Activated CD4-positive, alpha-beta T cell treated with anti-CD3 and anti-CD28 coated beads, Interleukin-2, amount 10 ng/mL, durations not matched to agents 7 days and 5 days (primary cell): ENCODE results near the gene ABCB11. TPM values are rescaled to one million over a fixed set of nuclear protein-coding genes. Genes with fewer than 3 reads are reported as not detected.
A peak's percentile ranks its signal among the peaks of the same experiment; 100 is the strongest.
"Not testable (repeated sequence)": the region's sequence is repeated elsewhere in the genome, so short reads cannot be mapped to it uniquely, and the experiment has no call there.

Experiments used
- CTCF ChIA-PET: fragments of 350-600 bp; sonication (Branson Sonifier 250); formaldehyde crosslinking; loops from one replicate; lab custom pipeline; 2021; ENCODE audit warnings: antibody characterized with exemption; lab: Charles Lee
- POLR2A ChIA-PET: fragments of 350-600 bp; sonication (Branson Sonifier 250); formaldehyde crosslinking; loops from one replicate; lab custom pipeline; 2021; ENCODE audit warnings: antibody characterized with exemption; lab: Charles Lee
- DNase-seq: peaks from one replicate; pipeline ENCODE4 v3.0.0-alpha.2; 2020
- H3K27ac Mint-ChIP-seq: one replicate; pipeline ENCODE4 v1.8.0; 2021; ENCODE audit warnings: mild to moderate bottlenecking, moderate library complexity, mixed read lengths
- H3K27me3 Mint-ChIP-seq: one replicate; pipeline ENCODE4 v1.8.0; 2021; ENCODE audit warnings: mixed read lengths
- H3K36me3 Mint-ChIP-seq: one replicate; pipeline ENCODE4 v1.8.0; 2021; ENCODE audit warnings: low read depth, mixed read lengths
- H3K4me1 Mint-ChIP-seq: one replicate; pipeline ENCODE4 v1.8.0; 2021; ENCODE audit warnings: mixed read lengths
- H3K4me3 Mint-ChIP-seq: one replicate; pipeline ENCODE4 v1.8.0; 2021; ENCODE audit warnings: mild to moderate bottlenecking, moderate library complexity, mixed read lengths
- H3K9me3 Mint-ChIP-seq: one replicate; pipeline ENCODE4 v1.8.0; 2021; ENCODE audit warnings: mixed read lengths
- total RNA-seq, 2 experiments: library from RNA; stranded (reverse); gene quantifications; one replicate each; pipeline ENCODE4 v1.2.3, GENCODE V29; 2021

Gene ABCB11
- total RNA-seq, 2 experiments from 2014 or later: 0.20 TPM; not detected in 1

DNA sequence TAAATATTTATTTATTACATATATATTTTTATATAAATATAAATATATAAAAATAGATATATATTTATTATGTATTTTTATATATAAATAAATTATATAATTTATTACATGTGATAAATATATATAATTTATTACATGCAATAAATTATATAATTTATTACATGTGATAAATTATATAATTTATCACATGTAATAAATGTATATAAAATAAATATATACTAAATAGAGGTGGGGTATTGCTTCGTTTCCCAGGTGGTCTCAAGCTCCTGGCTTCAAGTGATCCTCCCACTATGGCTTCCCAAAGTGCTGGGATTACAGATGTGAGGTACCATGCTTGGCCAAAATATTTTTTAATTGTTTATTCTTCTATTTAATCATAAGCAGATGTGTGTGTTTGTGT is 133.7 kb downstream of the ABCB11 start:
- Mint-ChIP-seq H3K27ac (no peak overlapping the region), H3K27me3 (peaks cover 47% of the 10 kb centered on the region), H3K4me3 (no peak overlapping the region), H3K9me3 (no peaks in the 10 kb centered on the region), H3K4me1 (no peaks in the 10 kb centered on the region), H3K36me3 (no peaks in the 10 kb centered on the region)
- no peak for DNase-seq
- CTCF ChIA-PET: interaction anchor here (1.0 kb wide), 1 partner anchor 12 kb away, joined by 3 read pairs; no protein-coding TSS in a partner anchor
- POLR2A ChIA-PET: no interaction called here

DNA sequence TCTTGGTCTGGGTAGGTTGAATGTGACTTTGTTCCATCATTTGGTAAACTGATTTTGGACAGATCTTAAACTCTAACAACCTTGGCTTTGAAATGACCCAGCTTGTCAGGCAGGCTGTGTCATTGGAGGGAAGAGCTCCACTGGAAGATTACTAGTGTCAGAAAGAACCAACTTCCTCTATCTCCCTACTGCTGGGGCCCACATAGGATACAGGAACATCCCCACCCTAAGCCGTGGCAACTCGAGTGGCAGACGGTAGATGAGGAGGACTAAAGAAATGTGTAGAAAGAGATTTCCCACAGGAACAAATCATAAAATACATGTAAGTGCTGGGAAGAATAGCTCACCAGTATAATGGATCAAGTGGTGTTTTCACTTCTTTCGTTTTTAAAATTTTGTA is 134.3 kb downstream of the ABCB11 start:
- DNase-seq: no peak
- ChIA-PET POLR2A (no interaction called here), CTCF (interaction anchor here (1.0 kb wide), 1 partner anchor 13 kb away, joined by 3 read pairs; no protein-coding TSS in a partner anchor)
- H3K4me3 Mint-ChIP-seq: no peak overlapping the region
- no peaks in the 10 kb centered on the region for H3K9me3 Mint-ChIP-seq
- H3K27ac Mint-ChIP-seq: no peak overlapping the region
- H3K36me3 Mint-ChIP-seq: no peaks in the 10 kb centered on the region
- peaks cover 50% of the 10 kb centered on the region for H3K27me3 Mint-ChIP-seq
- no peaks in the 10 kb centered on the region for H3K4me1 Mint-ChIP-seq

DNA sequence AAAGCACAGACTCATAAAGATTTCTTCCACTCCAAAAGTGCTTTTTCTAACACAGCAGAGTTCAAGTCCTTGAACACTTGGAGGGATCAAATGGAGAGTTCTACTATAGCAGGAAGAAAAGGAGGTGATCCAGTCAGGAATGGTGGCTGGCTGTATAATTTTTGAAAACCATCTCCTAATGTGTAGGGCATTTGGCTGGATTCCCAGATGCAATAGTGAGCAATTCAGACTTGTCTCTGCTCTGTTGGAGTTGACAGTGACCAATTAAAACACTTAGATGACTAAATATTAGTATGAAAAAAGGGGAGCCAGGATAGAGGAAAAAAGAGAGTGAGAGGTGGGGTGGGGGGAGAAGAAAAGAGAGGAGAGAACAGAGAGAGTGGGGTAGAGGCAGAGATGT is 135.4 kb downstream of the ABCB11 start:
- DNase-seq: no peak
- POLR2A ChIA-PET: no interaction called here
- peaks cover 51% of the 10 kb centered on the region for H3K27me3 Mint-ChIP-seq

DNA sequence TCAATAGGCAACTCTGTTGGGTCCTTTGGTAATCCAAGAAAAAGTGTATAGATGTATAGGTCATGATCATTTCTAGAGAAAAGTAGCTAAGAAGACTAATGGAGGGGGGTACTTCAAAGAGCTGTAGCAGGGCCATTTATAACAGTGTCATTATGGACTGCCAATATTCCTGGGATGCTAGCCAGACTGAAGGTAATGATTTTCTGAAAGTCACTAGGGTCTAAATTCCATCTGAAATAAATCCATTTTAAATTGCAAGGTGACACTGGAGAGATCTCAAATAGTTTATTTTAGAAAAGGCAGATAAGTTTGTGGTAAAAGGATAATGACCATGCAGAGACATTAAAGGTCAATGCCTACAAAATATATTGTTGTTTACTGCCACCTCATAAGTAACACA is 136.4 kb downstream of the ABCB11 start:
- Mint-ChIP-seq H3K36me3 (peaks cover 3% of the 10 kb centered on the region), H3K4me1 (peaks cover 9% of the 10 kb centered on the region)

More for the DNA sequence above, 135.4 kb downstream of the ABCB11 start:
- Mint-ChIP-seq H3K36me3 (no peaks in the 10 kb centered on the region), H3K9me3 (no peaks in the 10 kb centered on the region), H3K4me3 (no peak overlapping the region), H3K4me1 (peaks cover 1% of the 10 kb centered on the region), H3K27ac (no peak overlapping the region)
- CTCF ChIA-PET: no interaction called here

DNA sequence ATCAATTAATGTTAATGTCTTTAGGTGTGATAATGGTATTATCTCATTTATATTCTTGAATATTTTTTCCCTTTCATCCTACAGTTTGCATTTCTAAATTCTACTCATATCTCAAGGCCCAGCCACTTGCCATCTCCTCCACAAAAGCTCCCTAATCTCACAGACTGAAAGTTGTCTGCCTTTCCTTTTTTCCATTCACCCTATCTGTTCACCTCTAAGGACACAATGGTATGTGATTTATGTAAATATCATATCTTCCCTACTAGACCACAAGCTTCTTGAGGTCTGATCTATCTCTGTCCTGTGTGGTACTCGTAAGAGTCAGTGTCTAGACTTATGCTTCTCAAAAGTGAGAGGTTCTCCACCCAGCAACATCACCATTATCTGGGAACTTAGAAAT is 137.0 kb downstream of the ABCB11 start:
- Mint-ChIP-seq H3K4me1 (peaks cover 16% of the 10 kb centered on the region), H3K4me3 (no peak overlapping the region), H3K36me3 (peaks cover 6% of the 10 kb centered on the region), H3K27me3 (peaks cover 39% of the 10 kb centered on the region), H3K9me3 (no peaks in the 10 kb centered on the region), H3K27ac (no peak overlapping the region)
- no peak for DNase-seq
- CTCF ChIA-PET: no interaction called here
- POLR2A ChIA-PET: no interaction called here

More for the DNA sequence above, 136.4 kb downstream of the ABCB11 start:
- CTCF ChIA-PET: no interaction called here
- DNase-seq: no peak
- Mint-ChIP-seq H3K9me3 (no peaks in the 10 kb centered on the region), H3K4me3 (no peak overlapping the region), H3K27me3 (peaks cover 43% of the 10 kb centered on the region), H3K27ac (no peak overlapping the region)
- POLR2A ChIA-PET: no interaction called here

DNA sequence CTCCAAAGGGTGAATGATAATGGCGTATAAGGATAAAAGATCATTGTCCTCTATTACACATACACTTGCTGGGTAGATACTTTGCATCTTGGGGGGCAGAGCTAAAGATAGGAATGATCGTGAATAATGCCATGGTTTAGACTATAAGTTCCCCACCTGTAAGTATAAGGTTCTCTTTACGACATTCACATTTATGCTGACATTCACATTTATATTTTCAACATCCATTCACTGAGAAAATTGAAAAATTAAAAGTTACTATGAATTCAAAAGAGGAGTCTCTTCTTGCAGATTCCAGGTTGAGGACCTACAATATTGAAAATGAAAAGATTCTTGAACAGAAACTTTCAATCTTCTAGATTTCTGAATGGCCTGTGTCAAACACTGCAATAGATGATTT is 138.8 kb downstream of the ABCB11 start:
- POLR2A ChIA-PET: no interaction called here
- Mint-ChIP-seq H3K27me3 (peaks cover 38% of the 10 kb centered on the region), H3K9me3 (no peaks in the 10 kb centered on the region), H3K27ac (no peak overlapping the region), H3K4me3 (no peak overlapping the region), H3K36me3 (peaks cover 18% of the 10 kb centered on the region), H3K4me1 (peaks cover 24% of the 10 kb centered on the region)
- DNase-seq: no peak
- CTCF ChIA-PET: interaction anchor here (1.0 kb wide), 1 partner anchor 12 kb away, joined by 3 read pairs; no protein-coding TSS in a partner anchor

DNA sequence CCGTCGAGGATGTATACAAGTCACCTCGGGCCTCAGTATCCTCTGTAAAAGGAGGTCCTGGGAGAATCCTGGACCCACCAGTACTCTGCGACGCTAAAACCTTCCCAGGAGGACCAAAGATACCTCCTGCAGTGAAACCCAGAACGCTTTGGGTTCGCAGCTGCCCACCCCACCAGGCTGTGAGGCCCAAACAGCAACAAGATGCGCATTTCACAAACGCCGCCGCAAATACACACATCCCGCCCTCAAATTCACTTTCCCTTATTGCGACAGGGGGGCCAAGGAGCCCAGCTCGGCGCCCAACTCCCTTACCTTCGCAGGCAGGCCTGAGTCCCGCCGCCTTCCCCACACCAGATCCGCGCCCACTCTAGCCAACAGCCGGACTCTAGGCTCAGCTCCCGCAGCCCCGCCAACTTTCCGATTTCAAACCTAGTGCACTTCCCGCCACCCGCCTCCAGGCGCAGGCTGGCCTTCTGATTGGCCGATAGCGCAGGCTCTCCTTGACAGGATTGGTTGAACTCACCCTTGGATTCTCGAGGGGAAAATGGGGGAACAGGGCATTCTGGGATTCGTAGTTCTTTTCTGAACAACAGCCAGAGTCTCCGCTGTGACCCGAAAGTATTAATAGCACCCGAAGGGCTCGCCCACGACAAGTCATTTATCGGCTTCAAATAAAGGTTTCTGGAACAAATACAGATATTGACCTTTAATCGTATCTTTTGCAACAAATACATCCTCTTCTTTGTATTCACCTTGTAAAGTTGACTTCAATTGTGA is 140.9 kb downstream of the ABCB11 start, which contains the start of gene SPC25:
TSS of gene SPC25 (minus strand) at position 425 of the 777 bp plus-strand sequence. CDS start 911 bp downstream, outside the sequence.
- ChIA-PET CTCF (interaction anchor here (0.7 kb wide), 1 partner anchor 13 kb away, joined by 3 read pairs; no protein-coding TSS in a partner anchor), POLR2A (interaction anchor here (0.6 kb wide), 1 partner anchor 15 kb away, joined by 5 read pairs; no protein-coding TSS in a partner anchor)
- Mint-ChIP-seq H3K4me1 (peaks cover 32% of the 10 kb centered on the region), H3K9me3 (no peaks in the 10 kb centered on the region), H3K27ac (peak within 1 kb of the TSS; percentile 98), H3K4me3 (peak within 1 kb of the TSS; percentile 90), H3K27me3 (peaks cover 28% of the 10 kb centered on the region), H3K36me3 (peaks cover 35% of the 10 kb centered on the region)
- peak; percentile 94 for DNase-seq

DNA sequence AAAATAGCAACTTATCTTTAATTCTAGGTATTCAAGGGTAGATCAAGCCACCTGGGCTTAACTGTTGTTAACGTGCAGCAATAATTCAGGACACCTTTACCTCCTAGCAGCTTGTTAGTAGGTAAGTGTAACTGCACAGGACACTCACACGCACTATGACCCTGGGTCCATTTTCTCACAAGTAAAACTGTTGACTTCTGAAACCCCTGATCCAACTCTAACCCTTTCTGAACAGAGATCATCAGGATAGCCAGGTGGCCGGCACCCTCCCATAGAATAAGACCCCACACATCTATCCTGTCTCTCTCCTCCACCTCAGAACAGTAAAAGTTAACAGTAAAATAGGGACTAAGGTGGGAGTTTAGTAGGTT is 141.5 kb downstream of the ABCB11 start:
- peak overlapping the region; percentile 98 for H3K27ac Mint-ChIP-seq
- H3K36me3 Mint-ChIP-seq: peaks cover 39% of the 10 kb centered on the region
- peak overlapping the region; percentile 90 for H3K4me3 Mint-ChIP-seq
- ChIA-PET POLR2A (interaction anchor here (0.6 kb wide), 1 partner anchor 14 kb away, joined by 5 read pairs; no protein-coding TSS in a partner anchor), CTCF (no interaction called here)
- peak; percentile 8 for DNase-seq
- peaks cover 24% of the 10 kb centered on the region for H3K27me3 Mint-ChIP-seq
- peaks cover 35% of the 10 kb centered on the region for H3K4me1 Mint-ChIP-seq
- no peaks in the 10 kb centered on the region for H3K9me3 Mint-ChIP-seq

DNA sequence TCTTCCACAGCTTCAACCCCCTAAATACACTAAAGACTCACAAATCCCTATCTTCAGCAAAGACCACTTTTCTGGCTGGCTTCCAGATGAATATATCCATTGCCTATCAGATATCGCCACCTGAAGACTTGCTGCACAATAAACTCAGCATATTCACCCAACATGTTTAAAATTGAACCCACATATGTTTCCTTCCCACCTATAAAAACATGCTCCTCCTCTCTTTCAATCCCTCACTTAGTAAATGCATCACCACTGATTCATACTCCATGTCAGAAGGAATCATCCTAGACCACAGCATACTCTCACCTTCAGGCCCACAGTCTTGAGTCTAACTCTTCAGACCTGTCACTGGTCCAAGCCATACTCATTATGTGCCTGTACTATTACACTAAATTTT is 146.1 kb downstream of the ABCB11 start:
- Mint-ChIP-seq H3K36me3 (peaks cover 61% of the 10 kb centered on the region), H3K9me3 (no peaks in the 10 kb centered on the region), H3K27me3 (no peaks in the 10 kb centered on the region), H3K27ac (no peak overlapping the region), H3K4me3 (no peak overlapping the region), H3K4me1 (peaks cover 40% of the 10 kb centered on the region)
- ChIA-PET CTCF (interaction anchor here (1.0 kb wide), 1 partner anchor 112 kb away, joined by 3 read pairs; no protein-coding TSS in a partner anchor), POLR2A (no interaction called here)
- DNase-seq: no peak

DNA sequence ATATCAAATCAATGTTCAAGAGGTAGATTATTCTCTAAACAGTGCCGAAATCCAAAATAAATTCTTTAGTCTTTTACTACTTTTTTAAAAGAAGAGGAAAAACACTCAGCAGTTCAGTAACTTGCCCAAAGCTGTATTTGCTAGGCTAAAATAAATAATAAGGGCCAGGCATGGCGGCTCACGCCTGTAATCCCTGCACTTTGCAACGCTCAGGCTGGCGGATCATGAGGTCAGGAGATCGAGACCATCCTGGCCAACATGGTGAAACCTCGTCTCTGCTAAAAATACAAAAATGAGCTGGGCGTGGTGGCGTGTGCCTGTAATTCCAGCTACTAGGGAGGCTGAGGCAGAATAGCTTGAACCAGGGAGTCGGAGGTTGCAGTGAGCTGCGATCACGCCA is 149.0 kb downstream of the ABCB11 start:
- H3K27me3 Mint-ChIP-seq, H3K4me3 Mint-ChIP-seq, POLR2A ChIA-PET, DNase-seq, H3K9me3 Mint-ChIP-seq, H3K27ac Mint-ChIP-seq, CTCF ChIA-PET: not testable (repeated sequence)
- Mint-ChIP-seq H3K4me1 (peaks cover 28% of the 10 kb centered on the region), H3K36me3 (peaks cover 51% of the 10 kb centered on the region)

DNA sequence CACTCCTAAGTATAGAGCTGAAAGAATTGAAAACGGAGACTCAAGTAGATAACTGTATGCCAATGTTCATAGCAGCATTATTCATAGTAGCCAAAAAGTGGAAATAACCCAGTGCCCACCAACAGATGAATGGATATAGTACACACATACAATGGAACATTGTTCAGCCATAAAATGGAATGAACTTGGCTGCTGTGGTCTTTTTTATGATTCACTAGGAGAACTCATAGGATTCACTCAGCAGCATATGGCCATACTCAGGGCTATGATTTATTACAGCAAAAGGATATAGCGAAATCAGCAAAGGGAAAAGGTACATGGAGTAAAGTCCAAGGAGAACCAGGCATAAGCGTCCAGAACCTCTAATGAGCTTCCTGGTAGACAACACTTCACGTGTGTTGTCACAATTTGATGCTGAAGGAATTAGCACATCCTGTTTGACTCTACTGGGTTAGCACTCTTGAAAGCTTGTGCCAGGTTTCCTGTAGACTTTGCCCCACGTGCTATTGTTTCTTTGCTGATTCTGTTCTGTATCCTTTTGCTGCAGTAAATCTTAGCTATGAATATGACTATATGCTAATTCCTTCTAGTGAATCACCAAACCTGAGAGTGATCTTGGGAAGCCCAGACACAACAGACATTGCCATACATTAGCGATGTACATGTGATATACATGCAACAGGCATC is 156.6 kb downstream of the ABCB11 start:
- Mint-ChIP-seq H3K9me3 (peaks cover 2% of the 10 kb centered on the region), H3K27ac (no peak overlapping the region), H3K4me3 (no peak overlapping the region), H3K4me1 (peaks cover 3% of the 10 kb centered on the region), H3K36me3 (peaks cover 51% of the 10 kb centered on the region), H3K27me3 (no peaks in the 10 kb centered on the region)
- ChIA-PET POLR2A (interaction anchor here (0.6 kb wide), 1 partner anchor 15 kb away, joined by 5 read pairs; no protein-coding TSS in a partner anchor), CTCF (no interaction called here)
- no peak for DNase-seq

DNA sequence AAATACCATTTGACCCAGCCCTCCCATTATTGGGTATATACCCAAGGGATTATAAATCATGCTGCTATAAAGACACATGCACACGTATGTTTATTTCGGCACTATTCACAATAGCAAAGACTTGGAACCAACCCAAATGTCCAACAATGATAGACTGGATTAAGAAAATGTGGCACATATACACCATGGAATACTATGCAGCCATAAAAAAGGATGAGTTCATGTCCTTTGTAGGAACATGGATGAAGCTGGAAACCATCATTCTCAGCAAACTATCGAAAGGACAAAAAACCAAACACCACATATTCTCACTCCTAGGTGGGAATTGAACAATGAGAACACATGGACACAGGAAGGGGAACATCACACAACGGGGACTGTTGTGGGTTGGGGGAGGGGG is 160.3 kb downstream of the ABCB11 start:
- H3K36me3 Mint-ChIP-seq: peaks cover 74% of the 10 kb centered on the region
- POLR2A ChIA-PET, DNase-seq, H3K27ac Mint-ChIP-seq, H3K27me3 Mint-ChIP-seq, CTCF ChIA-PET, H3K9me3 Mint-ChIP-seq, H3K4me1 Mint-ChIP-seq, H3K4me3 Mint-ChIP-seq: not testable (repeated sequence)
